HEK293 (cell line): ENCODE measurements around the gene TSPAN7.

ENCODE experiments used
- ZNF660 ChIP-seq: fragments of 450-650 bp; IDR thresholded peaks from 2 replicates; pipeline ENCODE4 v1.5.1; 2018; ENCODE audit warnings: missing biosample characterization, mild to moderate bottlenecking, missing genetic modification characterization
- TF ChIP-seq, protein P1 (sequence below): fragments of 450-650 bp; formaldehyde crosslinking; IDR thresholded peaks from 2 replicates; pipeline ENCODE4 v1.5.1; 2016; ENCODE audit warnings: missing biosample characterization, missing genetic modification characterization

DNA sequence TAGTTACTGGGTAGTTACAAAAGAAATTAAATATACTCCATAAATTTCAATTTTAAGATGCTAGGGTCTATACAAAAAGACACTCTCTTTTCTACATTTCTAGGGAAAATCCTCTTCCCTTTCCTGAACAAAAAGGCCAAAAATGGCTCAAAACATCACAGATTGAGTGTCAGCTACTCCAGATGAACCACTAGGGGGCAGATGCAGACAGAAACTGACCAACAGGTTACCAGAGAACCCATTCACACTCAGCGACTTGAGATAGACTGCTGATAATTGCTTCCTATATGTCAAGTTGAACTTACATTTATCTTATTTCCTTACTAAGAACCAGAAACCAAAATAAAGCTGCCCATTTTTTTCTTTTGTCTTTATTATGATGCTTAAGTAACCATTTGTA lies 156.5 kb downstream of the TSPAN7 start:
- TF ChIP-seq, protein P1, sequence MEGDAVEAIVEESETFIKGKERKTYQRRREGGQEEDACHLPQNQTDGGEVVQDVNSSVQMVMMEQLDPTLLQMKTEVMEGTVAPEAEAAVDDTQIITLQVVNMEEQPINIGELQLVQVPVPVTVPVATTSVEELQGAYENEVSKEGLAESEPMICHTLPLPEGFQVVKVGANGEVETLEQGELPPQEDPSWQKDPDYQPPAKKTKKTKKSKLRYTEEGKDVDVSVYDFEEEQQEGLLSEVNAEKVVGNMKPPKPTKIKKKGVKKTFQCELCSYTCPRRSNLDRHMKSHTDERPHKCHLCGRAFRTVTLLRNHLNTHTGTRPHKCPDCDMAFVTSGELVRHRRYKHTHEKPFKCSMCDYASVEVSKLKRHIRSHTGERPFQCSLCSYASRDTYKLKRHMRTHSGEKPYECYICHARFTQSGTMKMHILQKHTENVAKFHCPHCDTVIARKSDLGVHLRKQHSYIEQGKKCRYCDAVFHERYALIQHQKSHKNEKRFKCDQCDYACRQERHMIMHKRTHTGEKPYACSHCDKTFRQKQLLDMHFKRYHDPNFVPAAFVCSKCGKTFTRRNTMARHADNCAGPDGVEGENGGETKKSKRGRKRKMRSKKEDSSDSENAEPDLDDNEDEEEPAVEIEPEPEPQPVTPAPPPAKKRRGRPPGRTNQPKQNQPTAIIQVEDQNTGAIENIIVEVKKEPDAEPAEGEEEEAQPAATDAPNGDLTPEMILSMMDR (tag by site-specific recombination), result no peak
- TF ChIP-seq ZNF660, result no peak
